GM10847 (cell line): ENCODE measurements around the gene GNG12.

ENCODE experiments used
- POLR2A ChIP-seq: IDR thresholded peaks from 2 replicates; pipeline ENCODE4 v1.6.1; 2011; ENCODE audit not compliant: insufficient read length; ENCODE audit errors: extremely low read depth

The GNG12 gene

GRCh38 chr1:67685067-67685557 is 148.2 kb downstream of the GNG12 start, which contains the start of gene GADD45A:
Gene GADD45A, plus strand, starts transcription at chr1:67685201. Its CDS starts 294 bp downstream, at chr1:67685495.
- peak; percentile 100 for TF ChIP-seq POLR2A

- TF ChIP-seq POLR2A = no peak
Observed at GRCh38 chr1:67684526-67685066, 148.7 kb downstream of the GNG12 start.

- no peak for TF ChIP-seq POLR2A
Observed at GRCh38 chr1:67683766-67684525, 149.3 kb downstream of the GNG12 start.

GRCh38 chr1:67683316-67683715 is 150.0 kb downstream of the GNG12 start:
- no peak for TF ChIP-seq POLR2A

- no peak for TF ChIP-seq POLR2A
Observed at GRCh38 chr1:67682659-67683197, 150.5 kb downstream of the GNG12 start.

GRCh38 chr1:67680486-67680885 is 152.8 kb downstream of the GNG12 start:
- no peak for TF ChIP-seq POLR2A

GRCh38 chr1:67679691-67680090 is 153.6 kb downstream of the GNG12 start:
- TF ChIP-seq POLR2A = no peak

- no peak for TF ChIP-seq POLR2A
Observed at GRCh38 chr1:67677930-67678329, 155.3 kb downstream of the GNG12 start.

GRCh38 chr1:67677408-67677807 is 155.9 kb downstream of the GNG12 start:
- TF ChIP-seq POLR2A = no peak

GRCh38 chr1:67676946-67677345 is 156.3 kb downstream of the GNG12 start:
- TF ChIP-seq POLR2A = no peak

- TF ChIP-seq POLR2A = no peak
Observed at GRCh38 chr1:67676287-67676686, 157.0 kb downstream of the GNG12 start.

- no peak for TF ChIP-seq POLR2A
Observed at GRCh38 chr1:67675800-67676199, 157.5 kb downstream of the GNG12 start.

- no peak for TF ChIP-seq POLR2A
Observed at GRCh38 chr1:67674260-67675011, 158.8 kb downstream of the GNG12 start.

GRCh38 chr1:67673468-67674201 is 159.6 kb downstream of the GNG12 start:
- no peak for TF ChIP-seq POLR2A

- no peak for TF ChIP-seq POLR2A
Observed at GRCh38 chr1:67672260-67672803, 160.9 kb downstream of the GNG12 start.

- no peak for TF ChIP-seq POLR2A
Observed at GRCh38 chr1:67668660-67669059, 164.6 kb downstream of the GNG12 start.
